Stimulated activated naive CD4-positive, alpha-beta T cell treated with Interleukin-2 at 50 U/mL for 16 hours (primary cell): Measurements from ENCODE around the gene SNAPIN.
"Not testable (repeated sequence)": the region's sequence is repeated elsewhere in the genome, so short reads cannot be mapped to it uniquely, and the experiment has no call there.

Experiments used
- DNase-seq: peaks from one replicate; lab custom pipeline; 2025; lab: John Stamatoyannopoulos, UW

Gene SNAPIN

DNA sequence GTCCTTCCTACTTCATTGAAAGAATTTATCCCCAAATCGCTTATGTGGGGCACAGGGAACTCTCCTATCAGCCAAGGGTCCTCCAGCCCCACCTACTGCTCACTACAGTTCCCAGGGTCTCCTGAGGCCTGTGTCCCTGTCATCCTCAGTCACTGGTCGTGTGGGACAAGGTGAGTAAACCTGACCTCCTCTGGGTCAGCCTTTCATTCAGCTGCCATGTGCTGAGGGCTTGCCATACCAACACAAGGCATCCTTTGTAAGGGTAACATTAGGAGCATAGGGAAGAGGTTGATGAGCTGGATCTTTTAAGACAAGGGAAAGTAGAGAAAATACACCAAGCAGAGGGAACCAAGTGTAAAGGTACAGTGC is 11.2 kb upstream of the SNAPIN start:
- DNase-seq: no peak

DNA sequence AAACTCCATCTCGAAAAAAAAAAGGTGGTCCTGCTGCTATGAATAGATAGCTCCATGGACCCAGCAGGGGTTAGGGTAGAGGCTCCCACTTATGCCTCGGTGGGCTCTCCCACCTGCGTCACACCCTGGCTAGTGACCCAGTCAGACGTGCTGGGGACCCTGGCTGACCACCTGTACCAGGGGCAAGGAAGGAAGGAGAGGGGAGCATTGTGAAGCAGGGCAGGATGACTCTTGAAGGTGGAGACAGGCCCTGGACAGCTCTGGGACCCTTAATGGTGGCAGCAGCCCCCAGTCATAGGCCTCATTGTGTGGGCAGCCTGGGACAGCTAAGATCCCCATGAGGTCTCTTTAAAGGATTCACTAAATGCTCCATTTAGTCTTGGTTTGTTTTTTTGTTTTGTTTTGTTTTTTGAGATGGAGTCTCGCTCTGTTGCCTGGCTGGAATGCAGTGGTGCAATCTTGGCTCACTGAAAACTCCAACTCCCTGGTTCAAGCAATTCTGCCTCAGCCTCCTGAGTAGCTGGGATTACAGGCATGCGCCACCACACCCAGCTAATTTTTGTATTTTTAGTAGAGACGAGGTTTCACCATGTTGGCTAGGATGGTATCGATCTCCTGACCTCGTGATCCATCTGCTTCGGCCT is 10.4 kb upstream of the SNAPIN start:
- DNase-seq: no peak

DNA sequence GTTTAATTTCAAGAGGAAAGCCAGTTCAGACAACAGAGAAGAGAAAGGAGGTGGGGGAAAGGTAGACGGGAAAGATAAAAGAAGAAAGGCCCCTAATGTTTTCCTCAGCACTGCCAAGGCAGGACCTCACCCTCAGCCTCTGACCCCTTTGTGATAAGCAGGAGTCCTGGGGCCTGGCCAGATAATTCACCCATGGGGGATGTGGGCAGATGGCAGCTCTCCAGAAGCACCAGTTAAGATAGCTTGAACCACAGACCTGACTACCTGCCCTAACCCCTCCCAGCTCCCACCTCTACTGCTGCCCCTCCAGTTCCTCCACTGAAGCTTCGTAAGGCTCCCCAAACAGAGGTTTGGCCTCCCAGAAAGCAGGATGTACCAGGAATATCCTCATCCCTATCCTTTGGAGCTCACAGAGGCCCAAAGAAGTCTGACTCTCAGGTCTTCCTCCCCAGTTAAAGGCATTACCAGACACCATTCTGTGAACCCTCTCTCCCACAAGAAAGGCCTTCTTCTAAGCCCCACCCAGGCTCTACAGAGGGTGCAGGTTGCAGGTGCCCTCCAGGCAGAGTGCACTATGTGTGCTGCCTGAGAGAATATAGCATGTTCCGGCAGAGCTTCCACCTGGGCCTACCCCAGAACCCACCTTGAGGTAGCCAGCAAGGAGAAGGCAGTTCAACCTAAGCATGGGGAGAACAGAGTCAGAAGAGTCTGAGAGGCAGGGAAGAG is 9.2 kb upstream of the SNAPIN start:
- DNase-seq: no peak

DNA sequence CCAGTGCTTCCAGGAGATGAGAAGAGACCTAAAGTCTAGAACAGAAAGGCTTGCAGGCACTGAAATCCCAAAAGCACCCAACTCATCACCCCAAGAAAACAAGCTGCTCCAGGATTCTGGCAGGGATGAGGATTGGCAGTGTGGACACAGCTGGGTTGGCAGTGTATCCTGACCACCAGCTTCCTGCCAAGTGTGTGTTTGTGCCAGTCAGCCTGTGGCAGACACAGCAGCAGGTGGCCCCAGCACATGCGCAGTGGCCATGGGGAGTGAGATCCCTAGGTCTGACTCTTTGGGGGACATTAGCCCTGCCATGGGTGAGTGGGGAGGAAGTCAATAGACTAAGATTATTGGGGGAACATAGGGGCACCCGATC is 8.7 kb upstream of the SNAPIN start:
- DNase-seq: no peak

DNA sequence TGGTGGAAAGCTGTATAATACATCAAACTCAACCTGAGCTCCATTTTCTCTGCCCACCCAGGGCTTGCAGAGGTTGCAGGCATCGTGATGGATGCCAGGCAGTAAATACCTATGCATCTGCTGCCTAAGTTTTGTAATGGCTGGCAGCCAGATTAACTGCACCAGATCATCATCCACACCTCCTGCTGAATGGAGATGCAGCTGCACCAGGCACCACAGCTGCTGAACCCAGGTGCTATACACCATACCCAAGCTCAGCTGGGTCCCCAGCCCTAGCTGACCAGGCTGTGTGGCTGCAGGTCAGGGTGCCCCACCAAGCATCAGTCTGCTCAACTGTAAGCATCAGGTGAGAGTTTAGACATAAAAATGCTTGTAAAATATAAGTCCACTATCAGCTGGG is 6.7 kb upstream of the SNAPIN start:
- DNase-seq: no peak

DNA sequence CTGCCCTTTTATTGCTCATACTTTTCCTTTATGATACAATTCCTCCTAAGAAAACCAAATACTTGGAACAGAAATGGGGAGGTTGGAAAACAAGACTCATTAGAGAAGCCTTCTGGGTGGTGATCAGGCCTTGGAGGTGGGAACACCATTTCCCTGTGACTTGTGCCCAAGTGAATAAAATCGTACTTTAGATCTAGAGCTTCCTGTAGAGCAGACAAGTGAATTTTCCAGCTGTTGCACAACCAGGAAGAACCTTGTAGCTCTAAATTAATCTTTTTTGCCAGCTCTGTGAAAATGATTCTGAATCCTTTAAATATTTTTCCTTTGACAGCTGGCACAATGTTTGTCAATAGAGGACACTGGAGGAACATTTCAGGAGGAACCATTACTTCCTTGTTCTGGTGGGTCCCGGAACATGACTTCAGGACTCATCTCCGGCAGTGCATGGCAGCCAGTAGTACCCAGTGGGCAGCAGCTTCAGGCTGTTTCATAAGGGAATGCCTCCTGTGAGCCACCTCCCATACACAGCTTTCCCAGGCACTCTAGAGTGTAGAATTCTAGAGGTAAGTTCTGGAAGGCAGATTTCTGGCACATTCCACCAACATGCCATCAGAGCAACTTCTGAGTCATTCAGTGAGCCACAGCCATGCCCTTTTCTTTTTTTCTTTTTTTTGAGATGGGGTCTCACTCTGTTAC is 5.5 kb upstream of the SNAPIN start:
- no peak for DNase-seq

DNA sequence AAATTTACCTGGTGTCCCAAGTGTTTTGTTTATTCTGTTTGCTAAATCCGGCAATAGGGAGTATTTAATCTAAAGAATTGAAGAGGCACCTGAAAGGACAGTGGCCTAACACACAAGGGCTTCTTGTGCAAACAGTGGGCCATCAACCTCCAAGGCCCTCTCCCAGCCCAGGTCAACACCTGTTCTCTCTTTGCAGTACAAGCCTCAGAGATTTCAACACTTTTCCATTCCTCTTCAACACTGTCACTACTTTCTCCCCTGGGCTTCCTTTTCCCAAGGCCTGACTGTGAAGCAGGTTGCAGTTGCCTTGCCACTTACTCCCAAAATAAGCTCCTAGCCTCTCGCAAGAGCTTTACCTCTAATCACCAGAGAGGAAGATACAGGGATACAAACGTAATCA is 3.2 kb upstream of the SNAPIN start:
- no peak for DNase-seq

DNA sequence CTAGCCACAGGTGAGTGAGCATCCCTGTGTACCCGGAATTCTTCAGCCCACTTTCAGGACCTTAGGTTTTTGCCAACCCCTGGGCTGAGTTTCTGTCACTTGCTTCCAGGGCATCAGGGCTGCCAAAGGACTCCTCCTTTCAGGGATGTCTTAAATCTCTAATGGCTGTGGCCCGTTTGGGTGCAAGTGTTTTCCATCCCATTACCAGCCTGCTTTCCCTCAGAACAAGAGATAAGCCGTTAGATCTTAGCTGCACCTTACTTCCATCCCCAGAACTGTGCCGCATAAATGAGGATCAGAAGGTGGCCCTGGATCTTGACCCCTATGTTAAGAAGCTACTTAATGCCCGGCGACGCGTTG is 652 bp downstream of the SNAPIN start:
- no peak for DNase-seq

DNA sequence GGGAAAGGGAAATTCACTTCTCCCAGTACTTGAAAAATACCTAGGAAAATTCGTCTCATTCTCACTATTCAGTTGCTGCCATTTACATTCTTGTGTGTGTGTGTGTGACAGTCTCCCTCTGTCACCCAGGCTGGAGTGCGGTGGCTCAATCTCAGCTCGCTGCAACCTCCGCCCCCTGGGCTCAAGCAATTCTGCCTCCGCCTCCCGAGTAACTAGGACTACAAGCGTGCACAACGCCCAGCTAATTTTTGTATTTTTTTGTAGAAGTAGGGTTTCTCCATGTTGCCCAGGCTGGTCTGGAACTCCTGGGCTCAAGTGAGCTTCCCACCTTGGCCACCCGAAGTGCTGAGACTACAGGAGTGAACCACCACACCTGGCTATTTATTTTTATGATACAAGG is 1.2 kb downstream of the SNAPIN start:
- DNase-seq: no peak

DNA sequence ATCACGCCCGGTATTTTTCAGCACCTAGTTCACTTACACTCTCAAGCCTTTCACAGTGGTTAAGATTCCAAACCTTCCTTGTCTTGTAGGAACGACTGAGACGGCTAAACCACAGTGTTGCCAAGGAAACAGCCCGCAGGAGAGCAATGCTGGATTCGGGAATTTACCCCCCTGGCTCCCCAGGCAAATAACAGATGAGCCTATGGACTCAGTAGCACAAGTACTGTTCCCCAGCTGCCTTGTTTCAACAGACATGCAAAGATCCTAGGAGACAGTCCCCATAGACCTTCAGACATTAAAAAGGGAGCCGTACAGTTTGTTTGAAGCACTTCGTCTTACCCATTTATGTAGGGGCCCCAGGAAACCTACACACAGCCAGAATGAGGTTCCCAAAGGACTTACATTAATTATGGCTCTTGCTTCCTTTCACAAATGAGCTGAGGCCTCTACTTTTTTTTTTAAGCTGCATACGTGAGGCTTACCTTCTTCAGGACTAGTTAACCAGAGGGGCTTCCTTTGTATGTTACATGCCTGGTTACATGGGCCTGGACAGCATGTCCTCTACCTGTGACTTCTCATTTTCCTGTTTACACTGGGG is 2.7 kb downstream of the SNAPIN start:
- no peak for DNase-seq

DNA sequence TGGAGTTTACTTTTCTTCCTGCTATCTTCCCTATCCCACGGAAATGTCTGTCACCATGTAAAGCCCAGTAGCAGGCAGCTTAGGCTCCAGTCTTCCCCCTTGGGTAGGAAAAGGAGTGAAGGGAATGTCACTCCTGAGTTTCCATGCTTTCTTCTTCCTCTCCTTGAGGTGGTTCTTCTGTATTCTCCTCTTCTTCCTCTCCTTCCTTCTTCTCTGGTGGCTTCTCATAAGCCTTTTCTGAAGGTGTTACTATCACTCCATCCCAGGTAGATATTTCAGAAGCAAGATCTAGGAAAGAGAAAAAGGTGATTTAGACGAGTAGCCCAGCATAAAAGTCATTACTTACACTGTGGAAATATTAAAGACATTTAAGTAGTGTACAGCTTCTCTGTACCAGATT is 3.8 kb downstream of the SNAPIN start:
- no peak for DNase-seq

DNA sequence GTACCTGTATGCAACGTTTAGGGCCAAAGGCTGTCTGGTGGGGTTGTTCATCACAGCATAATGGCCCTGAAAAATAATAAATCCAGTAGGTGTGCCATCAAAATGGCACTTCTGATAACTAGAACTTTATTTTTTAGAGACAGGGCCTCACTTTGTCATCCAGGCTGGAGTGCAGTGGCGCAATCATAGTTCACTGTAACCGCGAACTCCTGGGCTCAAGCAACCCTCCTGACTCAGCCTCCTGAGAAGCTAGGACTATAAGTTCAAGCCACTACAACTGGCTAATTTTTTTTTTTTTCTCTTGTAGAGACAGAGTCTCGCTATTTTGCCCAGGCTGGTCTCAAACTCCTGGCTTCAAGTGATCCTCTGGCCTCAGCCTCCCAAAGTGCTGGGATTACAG is 4.7 kb downstream of the SNAPIN start:
- DNase-seq: no peak

DNA sequence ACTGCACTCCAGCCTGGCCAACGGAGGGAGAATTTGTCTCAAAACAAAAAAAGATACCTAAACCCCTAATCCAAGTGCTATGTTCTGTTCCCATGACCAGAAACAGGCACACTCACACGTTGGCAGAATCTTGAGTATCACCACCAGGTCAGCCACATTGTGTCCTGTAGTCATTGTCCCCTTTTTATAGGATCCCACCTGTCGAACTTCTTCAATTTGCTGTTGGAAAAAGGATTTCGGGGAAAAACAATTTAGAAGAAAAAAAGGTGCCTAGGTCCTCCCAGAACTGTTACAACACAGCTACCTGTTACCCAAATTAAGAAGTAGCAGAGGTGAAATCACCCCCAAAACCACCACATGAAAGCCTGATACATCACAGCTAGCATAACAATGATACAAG is 8.9 kb downstream of the SNAPIN start:
- DNase-seq: no peak

DNA sequence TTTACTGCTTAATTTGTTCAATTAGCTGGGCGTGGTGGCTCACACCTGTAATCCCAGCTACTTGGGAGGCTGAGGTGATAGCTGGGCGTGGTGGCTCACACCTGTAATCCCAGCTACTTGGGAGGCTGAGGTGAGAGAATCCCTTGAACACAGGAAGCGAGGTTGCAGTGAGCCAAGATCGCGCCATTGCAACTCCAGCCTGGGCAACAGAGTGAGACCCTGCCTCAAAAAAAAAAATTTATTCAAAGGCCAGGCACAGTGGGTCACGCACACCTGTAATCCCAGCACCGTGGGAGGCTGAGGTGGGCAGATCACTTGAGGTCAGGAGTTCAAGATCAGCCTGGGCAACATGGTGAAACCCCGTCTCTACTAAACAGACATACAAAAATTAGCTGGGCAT is 10.2 kb downstream of the SNAPIN start:
- DNase-seq: not testable (repeated sequence)

DNA sequence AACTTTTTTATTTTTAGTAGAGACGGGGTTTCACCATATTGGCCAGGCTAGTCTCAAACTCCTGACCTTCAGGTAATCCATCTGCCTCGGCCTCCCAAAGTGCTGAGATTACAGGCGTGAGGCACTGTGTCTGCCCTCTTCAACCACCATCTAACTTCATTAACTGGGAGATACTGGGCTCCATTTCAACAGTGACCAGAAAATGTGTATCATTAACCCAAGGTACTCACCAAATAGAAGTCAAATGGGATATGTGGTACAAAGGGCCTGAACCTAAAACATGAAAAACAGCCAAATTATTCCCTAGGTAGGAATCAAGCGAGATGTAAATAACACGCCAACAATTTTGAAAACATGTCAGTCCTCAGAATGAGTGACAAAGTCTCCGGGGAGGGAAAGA is 11.1 kb downstream of the SNAPIN start:
- DNase-seq: no peak

DNA sequence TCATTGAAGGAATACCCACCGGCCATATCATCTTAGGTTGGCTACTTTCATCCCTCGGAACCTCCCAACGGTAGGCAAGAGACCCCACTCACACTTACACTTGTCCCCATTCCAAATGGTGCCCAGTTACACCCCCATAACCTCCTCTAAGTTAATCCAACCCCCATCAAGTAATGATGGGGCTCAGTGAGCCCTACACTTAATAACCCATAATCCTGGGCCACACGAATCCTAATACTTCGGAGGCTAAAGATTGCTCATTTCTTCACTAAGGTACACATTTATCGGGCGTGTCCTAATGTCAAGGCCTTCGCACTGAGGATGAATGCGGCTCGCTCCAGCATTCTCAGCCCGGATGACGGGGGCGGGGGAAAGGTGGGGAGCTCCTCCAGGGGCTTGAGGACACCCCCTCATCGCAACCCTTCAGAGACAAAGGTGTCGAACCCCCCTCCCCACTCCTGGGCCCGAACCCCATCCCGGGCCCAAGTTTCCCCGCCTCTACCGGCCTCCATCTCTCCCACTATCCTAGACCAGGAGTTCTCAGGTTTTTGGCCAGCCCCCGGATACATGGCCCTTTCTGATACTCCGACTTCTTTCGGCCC is 11.9 kb downstream of the SNAPIN start:
- DNase-seq: peak; percentile 48

DNA sequence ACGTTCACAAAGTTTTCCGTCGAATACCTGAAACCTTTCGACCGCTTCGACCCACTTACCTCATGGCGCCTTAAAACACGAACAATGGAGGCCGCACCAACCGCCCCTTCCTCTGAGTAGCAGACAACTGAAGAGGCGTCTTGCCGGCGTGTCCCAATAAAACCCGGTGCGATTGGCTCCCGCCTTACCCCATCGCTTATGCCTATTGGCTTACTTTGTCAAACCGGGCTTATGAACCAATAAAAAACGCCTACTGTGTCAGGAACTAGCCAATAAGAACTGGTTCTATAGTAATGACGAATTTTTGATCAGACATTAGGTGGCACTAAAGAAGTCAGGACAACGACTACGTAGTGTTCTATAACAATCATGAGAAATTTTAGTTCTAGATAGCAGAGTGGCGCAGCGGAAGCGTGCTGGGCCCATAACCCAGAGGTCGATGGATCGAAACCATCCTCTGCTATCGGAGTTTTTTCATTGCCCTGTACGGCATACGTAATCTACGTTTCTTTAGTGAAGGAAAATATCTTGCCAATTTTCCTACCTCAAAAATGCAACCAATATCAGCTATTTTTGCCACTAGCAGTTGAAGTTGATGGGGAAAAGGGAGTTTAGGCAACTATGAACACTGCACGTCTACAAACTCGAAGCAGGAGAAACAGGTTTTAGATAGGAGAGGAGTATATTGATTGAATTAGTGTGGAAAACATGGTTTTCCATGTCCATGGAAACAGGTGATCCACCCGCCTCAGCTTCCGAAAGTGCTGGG is 12.5 kb downstream of the SNAPIN start, which contains the start of gene ILF2:
TSS of gene ILF2 (minus strand) at position 135 of the 769 bp plus-strand sequence. CDS start at position 64, 71 bp downstream.
- peak; percentile 96 for DNase-seq

DNA sequence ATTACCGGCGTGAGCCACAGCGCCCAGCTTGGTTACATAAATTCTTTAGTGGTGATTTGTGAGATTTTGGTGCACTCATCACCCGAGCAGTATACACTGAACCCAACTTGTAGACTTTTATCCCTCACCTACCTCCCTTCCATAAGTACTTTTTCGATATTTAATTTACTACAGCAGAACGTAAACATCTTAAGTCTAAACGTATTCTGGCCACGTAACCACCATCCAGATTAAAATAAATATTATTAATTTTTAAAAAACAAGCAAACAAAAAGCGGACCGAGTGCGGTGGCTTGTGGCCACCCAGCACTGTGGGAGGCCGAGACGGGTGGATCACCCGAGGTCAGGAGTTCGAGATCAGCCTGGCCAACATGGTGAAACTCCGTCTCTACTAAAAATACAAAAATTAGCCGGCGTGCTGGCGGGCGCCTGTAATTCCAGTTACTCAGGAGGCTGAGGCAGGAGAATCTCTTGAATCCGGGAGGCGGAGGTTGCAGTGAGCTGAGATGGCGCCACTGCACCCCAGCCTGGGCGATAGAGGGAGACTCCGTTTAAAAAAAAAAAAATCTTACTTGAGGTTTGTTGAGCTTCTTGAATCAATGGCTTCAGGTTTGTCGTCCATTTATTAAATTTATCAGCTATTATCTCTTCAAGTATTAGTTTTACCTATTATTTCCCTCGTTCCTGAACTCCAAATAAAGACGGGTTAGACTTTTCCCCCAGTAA is 13.3 kb downstream of the SNAPIN start:
- peak; percentile 32 for DNase-seq

DNA sequence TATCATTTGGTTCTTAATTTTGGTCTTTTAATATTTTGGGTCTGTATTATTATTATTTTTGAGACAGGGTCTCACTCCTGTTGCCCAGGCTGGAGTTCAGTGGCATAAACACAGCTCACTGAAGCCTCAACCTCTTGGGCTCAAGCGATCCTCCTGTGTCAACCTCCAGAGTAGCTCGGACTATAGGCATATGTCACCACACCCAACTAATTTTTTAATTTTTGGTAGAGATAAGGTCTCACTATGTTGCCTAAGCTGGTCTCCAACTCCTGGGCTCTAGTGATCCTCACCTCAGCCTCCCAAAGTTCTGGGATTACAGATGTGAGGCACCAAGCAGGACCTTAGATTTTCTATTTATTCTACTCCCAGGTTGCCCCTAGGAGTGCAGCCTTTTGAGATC is 15.0 kb downstream of the SNAPIN start:
- no peak for DNase-seq

DNA sequence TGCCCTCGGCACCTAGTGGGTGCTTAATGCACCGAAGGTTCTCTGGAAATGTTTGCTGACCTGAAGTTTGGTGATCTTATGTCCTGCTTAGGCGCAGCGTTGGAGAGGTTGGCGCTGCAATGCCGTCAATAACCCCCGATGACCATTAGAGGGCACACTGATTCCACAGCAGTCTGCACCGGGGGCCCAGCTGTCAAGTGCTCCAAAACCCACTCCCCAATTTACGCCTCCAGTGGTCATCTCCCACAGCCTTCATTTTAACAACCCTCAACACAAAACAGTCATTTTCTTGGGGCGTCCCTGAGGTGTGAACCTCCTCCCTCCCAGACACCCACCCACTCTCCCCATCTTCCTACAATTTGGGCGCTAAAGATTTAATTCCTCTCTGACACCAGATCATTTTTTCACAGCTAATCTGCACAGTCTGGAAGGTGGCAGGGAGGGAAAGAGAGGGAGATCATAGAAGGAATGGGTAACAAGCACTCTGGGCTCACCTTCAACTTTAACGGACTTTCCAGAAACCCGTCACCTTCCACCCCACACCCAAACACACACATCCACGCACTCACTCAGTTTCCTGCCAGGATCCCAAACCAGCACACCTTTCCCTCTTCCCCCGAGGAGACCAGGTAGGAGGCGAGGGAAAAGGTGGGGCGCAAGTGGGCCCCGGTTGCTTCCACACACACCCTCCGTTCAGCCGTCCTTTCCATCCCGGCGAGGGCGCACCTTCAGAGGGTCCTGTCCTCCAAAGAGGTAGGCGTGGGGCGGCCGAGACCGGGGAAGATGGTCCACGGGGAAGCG is 19.4 kb downstream of the SNAPIN start:
- DNase-seq: peak; percentile 16
